ENCODE results near the gene PDZRN3. TPM values are rescaled to one million over a fixed set of nuclear protein-coding genes. Genes with fewer than 3 reads are reported as not detected.

PDZRN3 gene
- total RNA-seq, 1 experiment from 2014 or later: 0.17 TPM

- DNase-seq (ENCODE audit: low read depth, low spot score): no peak
- Histone ChIP-seq H3K9me2 (ENCODE audit: insufficient read depth) (no peaks in the 10 kb centered on the region), H4K20me1 (ENCODE audit: insufficient read depth) (no peaks in the 10 kb centered on the region), H3K9ac (ENCODE audit: low read length) (no peak overlapping the region), H2AFZ (ENCODE audit: low read depth, low read length, poor library complexity, severe bottlenecking) (no peak overlapping the region), H3K9me3 (ENCODE audit: control insufficient read depth in 1 of 2, insufficient read depth in 1 of 2, low read depth in 1 of 2, low read length in 2 of 2) (no peaks in the 10 kb centered on the region; a peak in 1 of 4 replicates), H3K27me3 (ENCODE audit: insufficient read depth, low read length) (no peaks in the 10 kb centered on the region), H3K36me3 (ENCODE audit: control insufficient read depth in 1 of 2, insufficient read depth in 2 of 2, low read length in 2 of 2) (no peaks in the 10 kb centered on the region), H3K79me2 (ENCODE audit: insufficient read depth, low read length) (no peaks in the 10 kb centered on the region), H3K4me2 (ENCODE audit: low read length) (no peak overlapping the region), H3K4me3 (replicated peaks in 1 of 2; ENCODE audit: low read depth in 1 of 2, low read length in 2 of 2) (no peak overlapping the region), H3K4me1 (ENCODE audit: control insufficient read depth in 1 of 2, insufficient read depth in 2 of 2, low read length in 2 of 2) (no peaks in the 10 kb centered on the region), H3K27ac (ENCODE audit: low read depth, low read length) (no peak overlapping the region)
- TF ChIP-seq JUND (IDR thresholded peaks at IDR 0.05) (no peak), YY1 (IDR thresholded peaks at IDR 0.05; ENCODE audit: extremely low read depth, insufficient replicate concordance, low read depth, low read length) (no peak), POLR2AphosphoS5 (IDR thresholded peaks at IDR 0.05; ENCODE audit: low read depth, low read length) (no peak), RAD21 (IDR thresholded peaks at IDR 0.05; ENCODE audit: low read depth) (no peak), CEBPB (IDR thresholded peaks at IDR 0.05; ENCODE audit: low read depth) (no peak), ZNF274 (IDR thresholded peaks at IDR 0.05; ENCODE audit: low read depth, low read length) (no peak), EGR1 (IDR thresholded peaks at IDR 0.05; ENCODE audit: low read depth) (no peak), SIN3A (IDR thresholded peaks at IDR 0.05; ENCODE audit: low read depth) (no peak), REST (IDR thresholded peaks at IDR 0.05; ENCODE audit: low read depth) (no peak), TCF7L2 (IDR thresholded peaks at IDR 0.05; ENCODE audit: borderline replicate concordance, extremely low read depth, insufficient read depth, insufficient read length) (no peak), CTCF (IDR thresholded peaks at IDR 0.05 in 2 of 3, conservative IDR thresholded peaks at IDR 0.05 in 1 of 3; ENCODE audit: borderline replicate concordance in 1 of 3, insufficient read depth in 1 of 3, low read depth in 2 of 3, low read length in 2 of 3) (no peak), MAX (IDR thresholded peaks at IDR 0.05) (no peak)
- intact Hi-C loops (cut with micrococcal nuclease): no loop called here
- ATAC-seq: no peak
- BruUV-seq (replicated peaks): no TSS peak
- ChIA-PET POLR2A (no interaction called here), RAD21 (ENCODE audit: low non-redundant PET in 1 of 2, low total read pairs in 2 of 2, uncharacterized antibody in 2 of 2, unreplicated experiment in 2 of 2) (no interaction called here), CTCF (no interaction called here)
Observed at GRCh38 chr3:73556520-73557372, 68.0 kb downstream of the PDZRN3 start.

All from HCT116 (cell line).